ENCODE results near the gene MYO3B.

- no peak for TF ChIP-seq EZH2 (IDR thresholded peaks at IDR 0.05; ENCODE audit: low read length)
- TF ChIP-seq, protein P1, sequence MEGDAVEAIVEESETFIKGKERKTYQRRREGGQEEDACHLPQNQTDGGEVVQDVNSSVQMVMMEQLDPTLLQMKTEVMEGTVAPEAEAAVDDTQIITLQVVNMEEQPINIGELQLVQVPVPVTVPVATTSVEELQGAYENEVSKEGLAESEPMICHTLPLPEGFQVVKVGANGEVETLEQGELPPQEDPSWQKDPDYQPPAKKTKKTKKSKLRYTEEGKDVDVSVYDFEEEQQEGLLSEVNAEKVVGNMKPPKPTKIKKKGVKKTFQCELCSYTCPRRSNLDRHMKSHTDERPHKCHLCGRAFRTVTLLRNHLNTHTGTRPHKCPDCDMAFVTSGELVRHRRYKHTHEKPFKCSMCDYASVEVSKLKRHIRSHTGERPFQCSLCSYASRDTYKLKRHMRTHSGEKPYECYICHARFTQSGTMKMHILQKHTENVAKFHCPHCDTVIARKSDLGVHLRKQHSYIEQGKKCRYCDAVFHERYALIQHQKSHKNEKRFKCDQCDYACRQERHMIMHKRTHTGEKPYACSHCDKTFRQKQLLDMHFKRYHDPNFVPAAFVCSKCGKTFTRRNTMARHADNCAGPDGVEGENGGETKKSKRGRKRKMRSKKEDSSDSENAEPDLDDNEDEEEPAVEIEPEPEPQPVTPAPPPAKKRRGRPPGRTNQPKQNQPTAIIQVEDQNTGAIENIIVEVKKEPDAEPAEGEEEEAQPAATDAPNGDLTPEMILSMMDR (optimal IDR thresholded peaks at IDR 0.05 in 1 of 3, IDR thresholded peaks at IDR 0.05 in 1 of 3, conservative IDR thresholded peaks at IDR 0.05 in 1 of 3; ENCODE audit: extremely low read depth in 1 of 3, insufficient read depth in 2 of 3, low read length in 3 of 3): no peak
Observed at GRCh38 chr2:170332676-170333402, 154.9 kb downstream of the MYO3B start.
